ENCODE data around the gene GRIN2C.
"Not testable (repeated sequence)": the region's sequence is repeated elsewhere in the genome, so short reads cannot be mapped to it uniquely, and the experiment has no call there.

Gene GRIN2C

DNA sequence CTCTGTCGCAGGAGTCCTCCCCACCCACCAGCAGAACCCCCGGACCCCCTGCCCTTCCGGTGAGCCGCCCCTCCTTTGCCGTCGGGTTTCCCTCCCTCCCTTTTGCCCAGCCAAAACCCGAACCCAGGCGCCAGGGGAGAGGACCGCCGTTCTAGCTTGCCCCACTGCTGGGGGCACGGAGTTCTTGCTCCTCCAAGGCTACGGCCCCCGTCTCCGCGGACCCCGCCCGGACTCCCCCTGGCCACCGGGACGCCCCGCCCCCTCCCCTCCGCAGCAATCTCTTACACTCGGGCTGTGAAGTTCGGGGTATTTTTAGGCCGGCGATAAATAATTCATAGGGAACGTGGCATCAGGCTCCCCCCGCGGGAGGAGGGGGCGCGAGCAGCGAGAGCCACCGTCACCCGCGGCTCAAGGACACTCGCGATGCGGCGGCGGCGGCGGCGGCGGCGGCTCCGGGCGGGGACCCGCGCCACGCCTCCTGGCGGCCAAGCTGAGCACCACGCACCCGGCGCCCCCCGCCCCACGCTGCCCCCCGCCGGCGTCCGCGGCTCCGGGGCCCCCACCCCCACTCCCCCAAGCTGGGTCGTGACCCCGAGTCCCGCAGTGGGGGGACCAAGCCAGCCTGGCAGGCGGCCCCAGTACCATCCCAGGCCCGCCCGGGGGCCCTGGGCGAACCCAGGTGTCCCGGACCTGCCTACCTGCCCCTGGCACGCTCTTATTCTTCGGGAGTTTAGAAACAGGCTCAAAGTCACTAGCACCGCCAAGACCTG is at the start of gene GRIN2C:
Gene GRIN2C, minus strand, starts transcription at position 427 of the 770 bp plus-strand sequence. CDS start 4,793 bp downstream, outside the sequence.
- Histone ChIP-seq H3K9me3 (ENCODE audit: control insufficient read depth, insufficient read depth, low read length) (no peaks in the 10 kb centered on the region), H3K4me1 (ENCODE audit: insufficient read depth, low read length) (peaks cover 6% of the 10 kb centered on the region; the same call in 1 of the 2 replicates), H3K36me3 (ENCODE audit: insufficient read depth, low read length) (peaks cover 3% of the 10 kb centered on the region; the same call in 1 of the 2 replicates), H3K9ac (ENCODE audit: low read depth, low read length) (peak within 1 kb of the TSS; percentile 5)

DNA sequence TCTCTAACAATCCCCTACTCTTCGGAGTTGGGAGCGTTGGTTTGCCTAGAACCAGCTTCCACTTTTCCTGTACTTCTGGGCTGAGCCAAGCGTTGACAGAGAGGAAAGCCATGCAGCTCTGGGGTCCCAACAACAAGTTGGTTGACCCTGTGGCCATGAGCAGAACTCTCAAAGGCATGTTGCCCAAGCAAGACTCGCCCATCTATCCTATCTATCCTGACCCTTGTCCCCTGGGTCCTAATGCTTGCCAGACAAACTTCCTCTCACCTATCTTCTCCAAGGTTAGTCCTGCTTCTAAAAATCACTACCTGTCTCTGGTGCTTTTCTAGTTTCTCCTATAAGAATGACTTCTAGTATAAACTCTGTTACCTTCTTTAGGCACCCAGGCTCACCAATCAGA is 49.4 kb upstream of the GRIN2C start:
- H3K9me3 ChIP-seq (ENCODE audit: control insufficient read depth, insufficient read depth, low read length); H3K36me3 ChIP-seq (ENCODE audit: insufficient read depth, low read length); H3K9ac ChIP-seq (ENCODE audit: low read depth, low read length): not testable (repeated sequence)
- H3K4me1 ChIP-seq (ENCODE audit: insufficient read depth, low read length) = peaks cover 13% of the 10 kb centered on the region

DNA sequence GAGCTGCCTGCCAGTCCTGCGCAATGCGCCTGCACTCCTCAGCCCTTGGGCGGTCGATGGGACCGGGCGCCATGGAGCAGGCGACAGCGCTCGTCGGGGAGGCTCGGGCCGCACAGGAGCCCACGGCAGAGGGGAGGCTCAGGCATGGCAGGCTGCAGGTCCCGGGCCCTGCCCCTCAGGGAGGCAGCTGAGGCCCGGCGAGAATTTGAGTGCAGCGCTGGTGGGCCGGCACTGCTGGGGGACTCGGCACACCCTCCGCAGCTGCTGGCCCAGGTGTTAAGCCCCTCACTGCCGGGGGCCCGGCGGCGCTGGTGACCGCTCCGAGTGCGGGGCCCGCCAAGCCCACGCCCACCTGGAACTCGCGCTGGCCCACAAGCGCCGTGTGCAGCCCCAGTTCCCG is 47.3 kb upstream of the GRIN2C start:
- H3K9ac ChIP-seq (ENCODE audit: low read depth, low read length) = no peak overlapping the region
- H3K4me1 ChIP-seq (ENCODE audit: insufficient read depth, low read length) = peaks cover 13% of the 10 kb centered on the region
- H3K36me3 ChIP-seq (ENCODE audit: insufficient read depth, low read length) = no peaks in the 10 kb centered on the region
- H3K9me3 ChIP-seq (ENCODE audit: control insufficient read depth, insufficient read depth, low read length) = no peaks in the 10 kb centered on the region

DNA sequence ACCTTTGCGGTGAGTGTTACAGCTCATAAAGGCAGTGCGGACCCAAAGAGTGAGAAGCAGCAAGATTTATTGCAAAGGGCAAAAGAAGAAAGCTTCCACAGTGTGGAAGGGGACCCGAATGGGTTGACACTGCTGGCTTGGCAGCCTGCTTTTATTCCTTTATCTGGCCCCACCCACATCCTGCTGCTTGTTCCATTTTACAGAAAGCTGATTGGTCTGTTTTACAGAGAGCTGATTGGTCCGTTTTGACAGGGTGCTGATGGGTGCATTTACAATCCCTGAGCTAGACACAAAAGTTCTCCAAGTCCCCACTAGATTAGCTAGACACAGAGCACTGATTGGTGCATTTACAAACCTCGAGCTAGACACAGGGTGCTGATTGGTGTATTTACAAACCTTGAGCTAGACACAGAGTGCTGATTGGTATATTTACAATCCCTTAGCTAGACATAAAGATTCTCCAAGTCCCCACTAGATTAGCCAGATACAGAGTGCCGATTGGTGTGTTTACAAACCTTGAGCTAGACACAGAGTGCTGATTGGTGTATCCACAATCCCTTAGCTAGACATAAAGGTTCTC is 46.6 kb upstream of the GRIN2C start:
- H3K4me1 ChIP-seq (ENCODE audit: insufficient read depth, low read length) = peaks cover 13% of the 10 kb centered on the region
- H3K36me3 ChIP-seq (ENCODE audit: insufficient read depth, low read length); H3K9ac ChIP-seq (ENCODE audit: low read depth, low read length); H3K9me3 ChIP-seq (ENCODE audit: control insufficient read depth, insufficient read depth, low read length): not testable (repeated sequence)

DNA sequence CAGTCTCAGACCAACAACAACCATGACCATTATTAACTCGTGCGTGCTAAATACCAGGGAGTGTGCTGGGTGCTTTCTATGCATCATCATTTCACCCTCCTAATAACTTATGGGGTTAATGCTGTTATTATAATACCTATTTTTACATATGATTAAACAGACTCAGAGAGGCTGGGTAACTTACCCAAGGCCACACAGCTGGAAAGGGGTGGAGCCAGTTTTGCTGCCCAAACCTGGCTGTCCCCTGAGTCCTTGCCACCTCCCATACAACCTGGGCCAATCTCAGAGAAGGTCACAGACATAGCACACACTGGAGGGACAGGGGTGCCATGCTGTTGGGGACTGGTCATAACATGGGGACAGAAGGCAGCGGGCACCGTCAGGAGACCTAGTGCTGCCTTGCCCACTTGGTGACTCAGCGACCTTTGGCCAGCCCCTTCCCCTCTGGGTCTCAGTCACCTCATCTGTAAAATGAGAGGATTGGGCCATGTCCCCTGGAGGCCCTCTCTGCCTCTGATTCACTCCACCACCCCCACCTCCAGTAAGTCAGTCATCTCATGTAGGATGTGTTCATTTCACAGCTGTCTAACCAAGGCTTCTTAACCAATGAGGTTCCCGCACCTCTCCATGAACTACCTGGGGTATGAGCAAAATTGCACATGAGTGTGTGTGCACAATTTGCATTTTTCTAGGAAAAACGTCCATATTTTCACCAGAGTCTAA is 45.2 kb upstream of the GRIN2C start:
- no peaks in the 10 kb centered on the region for H3K36me3 ChIP-seq (ENCODE audit: insufficient read depth, low read length)
- no peaks in the 10 kb centered on the region for H3K9me3 ChIP-seq (ENCODE audit: control insufficient read depth, insufficient read depth, low read length)
- no peak overlapping the region for H3K9ac ChIP-seq (ENCODE audit: low read depth, low read length)
- peaks cover 7% of the 10 kb centered on the region for H3K4me1 ChIP-seq (ENCODE audit: insufficient read depth, low read length)

DNA sequence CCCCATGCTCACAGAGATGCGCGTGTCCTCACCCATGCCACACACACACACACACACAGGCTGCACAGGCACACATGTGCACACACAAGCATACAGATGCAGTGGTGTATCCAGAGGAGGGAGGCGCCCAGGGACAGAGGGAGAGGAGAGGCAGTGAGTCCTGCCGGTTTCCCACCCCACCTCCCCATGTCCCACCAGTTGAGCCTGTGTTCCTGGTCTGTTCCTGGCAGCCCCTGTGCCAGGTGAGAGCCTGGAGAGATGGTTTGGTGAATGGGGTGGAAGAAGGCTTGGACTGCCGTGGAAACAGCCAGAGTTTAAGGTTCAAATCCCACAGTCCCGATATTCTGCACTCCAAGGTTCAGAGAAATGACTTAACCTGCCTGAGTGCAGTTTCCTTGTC is 44.0 kb upstream of the GRIN2C start:
- H3K4me1 ChIP-seq (ENCODE audit: insufficient read depth, low read length) = peaks cover 3% of the 10 kb centered on the region
- no peaks in the 10 kb centered on the region for H3K36me3 ChIP-seq (ENCODE audit: insufficient read depth, low read length)
- H3K9me3 ChIP-seq (ENCODE audit: control insufficient read depth, insufficient read depth, low read length) = no peaks in the 10 kb centered on the region
- H3K9ac ChIP-seq (ENCODE audit: low read depth, low read length) = no peak overlapping the region

DNA sequence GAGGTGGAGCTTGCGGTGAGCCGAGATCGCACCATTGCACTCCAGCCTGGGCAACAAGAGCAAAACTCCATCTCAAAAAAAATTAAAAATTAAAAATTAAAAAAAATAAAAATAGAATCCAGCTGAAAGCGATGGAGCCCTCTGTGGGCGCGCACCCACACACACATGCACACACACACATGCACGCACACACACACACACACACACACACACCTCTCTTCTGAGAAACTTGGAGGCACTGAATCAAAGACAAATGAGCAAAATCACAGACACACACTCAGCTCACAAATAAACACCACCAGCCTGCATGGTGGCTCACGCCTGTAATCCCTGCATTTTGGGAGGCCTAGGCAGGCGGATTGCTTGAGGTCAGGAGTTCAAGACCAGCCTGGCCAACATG is 43.3 kb upstream of the GRIN2C start:
- H3K9me3 ChIP-seq (ENCODE audit: control insufficient read depth, insufficient read depth, low read length) = no peaks in the 10 kb centered on the region

DNA sequence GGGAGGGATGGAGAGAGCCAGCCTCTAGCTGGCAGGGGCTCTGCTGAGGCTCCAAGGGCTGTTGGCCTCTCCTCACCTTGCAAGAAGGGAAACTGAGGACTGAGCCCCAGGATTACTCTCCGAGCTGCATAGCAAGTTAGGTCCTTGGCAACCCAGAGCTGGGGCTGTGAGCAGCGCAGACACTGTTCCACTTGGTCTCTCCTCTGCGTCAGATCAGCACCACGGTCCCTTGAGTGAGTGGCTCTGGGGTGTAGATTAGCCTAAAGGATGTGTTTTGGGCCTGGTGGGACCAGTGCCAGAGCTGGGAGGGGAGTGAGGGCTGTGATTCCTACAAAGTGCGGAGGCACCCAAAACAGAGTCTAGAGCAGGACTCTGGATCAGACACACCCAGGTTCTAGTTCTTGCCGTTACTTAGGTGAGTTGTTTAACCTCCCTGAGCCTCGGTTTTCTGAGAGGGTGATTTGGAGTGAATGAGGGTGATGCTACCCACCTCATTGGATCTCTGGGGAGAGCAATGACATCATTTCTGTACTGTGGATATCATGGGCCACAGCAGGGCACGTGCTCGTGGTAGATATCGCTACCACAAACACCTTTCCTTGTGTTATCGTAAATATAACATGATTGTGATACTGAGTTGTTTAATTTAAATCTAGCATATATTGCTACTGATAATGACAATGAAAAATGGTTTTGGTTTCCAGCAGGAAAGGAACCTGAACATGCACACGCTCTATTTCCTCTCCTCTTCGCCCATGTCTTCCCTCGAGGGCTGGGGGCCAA is 41.9 kb upstream of the GRIN2C start:
- H3K36me3 ChIP-seq (ENCODE audit: insufficient read depth, low read length) = no peaks in the 10 kb centered on the region
- no peaks in the 10 kb centered on the region for H3K9me3 ChIP-seq (ENCODE audit: control insufficient read depth, insufficient read depth, low read length)
- H3K9ac ChIP-seq (ENCODE audit: low read depth, low read length) = no peak overlapping the region
- H3K4me1 ChIP-seq (ENCODE audit: insufficient read depth, low read length) = peaks cover 3% of the 10 kb centered on the region

More for the DNA sequence above, 43.3 kb upstream of the GRIN2C start:
- peaks cover 3% of the 10 kb centered on the region for H3K4me1 ChIP-seq (ENCODE audit: insufficient read depth, low read length)
- no peak overlapping the region for H3K9ac ChIP-seq (ENCODE audit: low read depth, low read length)
- H3K36me3 ChIP-seq (ENCODE audit: insufficient read depth, low read length) = no peaks in the 10 kb centered on the region

DNA sequence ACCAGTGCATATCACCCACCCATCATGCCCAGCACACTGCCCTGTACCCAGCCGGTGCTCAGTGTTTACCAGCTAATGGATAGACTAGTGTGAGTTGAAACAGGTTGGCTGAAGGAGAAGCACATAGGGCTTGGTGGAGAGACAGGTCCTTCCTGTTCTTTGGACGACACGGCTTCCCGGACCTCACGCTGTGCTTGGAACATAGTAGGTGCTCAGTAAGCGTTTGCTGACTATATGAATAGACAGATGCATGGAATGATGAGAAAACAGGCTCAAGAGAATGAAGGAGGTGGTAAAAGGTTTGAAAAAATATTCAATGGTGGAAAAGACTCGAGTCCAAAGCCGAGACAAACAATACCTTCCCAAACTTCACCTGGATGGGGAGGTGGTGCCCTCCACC is 40.5 kb upstream of the GRIN2C start:
- Histone ChIP-seq H3K9me3 (ENCODE audit: control insufficient read depth, insufficient read depth, low read length) (no peaks in the 10 kb centered on the region), H3K4me1 (ENCODE audit: insufficient read depth, low read length) (peaks cover 3% of the 10 kb centered on the region), H3K9ac (ENCODE audit: low read depth, low read length) (no peak overlapping the region), H3K36me3 (ENCODE audit: insufficient read depth, low read length) (no peaks in the 10 kb centered on the region)

DNA sequence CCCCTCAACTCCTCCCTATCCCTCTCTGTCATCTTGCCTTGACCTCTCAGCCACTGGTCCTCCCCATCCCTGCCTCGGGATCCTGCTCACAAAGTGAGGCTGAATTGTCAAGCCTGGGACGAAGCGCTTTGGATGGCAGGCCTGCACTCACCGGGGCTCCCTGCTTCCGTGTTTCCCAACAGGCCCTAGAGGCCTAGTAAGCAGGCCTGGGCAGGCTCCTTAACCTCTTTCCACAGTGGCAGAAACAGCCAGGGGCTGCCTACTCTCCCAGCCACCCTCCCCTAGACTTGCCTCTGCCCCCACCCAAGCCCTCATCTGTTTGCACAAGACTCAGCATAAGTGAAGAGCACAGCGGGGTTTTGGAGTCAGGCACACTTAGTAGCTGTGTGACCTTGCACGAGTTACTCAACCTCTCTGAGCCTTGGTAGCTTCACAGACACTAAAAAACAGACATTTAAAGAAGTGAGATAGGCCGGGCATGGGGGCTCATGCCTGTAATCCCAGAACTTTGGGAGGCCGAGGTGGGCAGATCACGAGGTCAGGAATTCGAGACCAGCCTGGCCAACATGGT is 38.8 kb upstream of the GRIN2C start:
- no peaks in the 10 kb centered on the region for H3K9me3 ChIP-seq (ENCODE audit: control insufficient read depth, insufficient read depth, low read length)
- H3K4me1 ChIP-seq (ENCODE audit: insufficient read depth, low read length) = 0 out of 2 replicates have a peak, but pooled peaks cover 3% of the 10 kb centered on the region
- no peaks in the 10 kb centered on the region for H3K36me3 ChIP-seq (ENCODE audit: insufficient read depth, low read length)
- H3K9ac ChIP-seq (ENCODE audit: low read depth, low read length) = no peak overlapping the region

DNA sequence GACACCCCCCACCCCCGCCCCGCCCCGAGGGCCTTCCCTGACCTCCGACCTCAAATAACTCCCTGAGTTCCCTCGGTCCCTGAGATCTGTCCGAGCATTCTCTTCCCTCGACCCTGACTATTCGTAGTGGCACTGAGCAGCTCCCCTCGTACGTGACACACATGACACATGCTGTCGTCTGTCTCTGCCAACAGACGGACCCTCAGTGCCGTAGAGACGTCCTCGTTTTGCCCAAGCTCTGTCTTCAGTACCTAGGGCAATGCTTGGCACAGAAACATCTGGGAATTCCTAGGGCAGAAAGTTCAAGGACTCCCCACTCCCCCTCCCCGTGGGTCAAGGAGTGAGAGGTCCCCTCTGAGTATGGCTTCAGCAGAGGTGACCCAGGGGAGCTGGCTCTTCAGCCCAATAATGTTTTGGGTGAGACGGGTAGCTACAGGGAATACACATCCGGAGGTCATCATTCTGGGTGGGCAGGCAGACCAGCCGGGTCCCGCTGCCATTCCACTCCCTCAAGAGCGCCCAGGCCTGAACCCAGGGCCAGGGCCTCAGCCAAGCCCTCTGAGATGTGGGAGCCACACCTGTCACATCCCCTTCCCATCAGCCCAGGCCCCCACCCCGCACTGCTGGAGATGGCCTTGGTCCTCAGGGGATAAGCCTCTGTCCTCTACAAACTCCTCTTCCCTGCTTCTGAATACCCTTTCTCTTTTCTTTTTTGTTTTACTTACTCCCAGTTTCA is 34.4 kb upstream of the GRIN2C start:
- Histone ChIP-seq H3K9ac (ENCODE audit: low read depth, low read length) (peak overlapping the region; percentile 63; the same call in 1 of the 2 replicates), H3K4me1 (ENCODE audit: insufficient read depth, low read length) (peaks cover 8% of the 10 kb centered on the region), H3K36me3 (ENCODE audit: insufficient read depth, low read length) (no peaks in the 10 kb centered on the region), H3K9me3 (ENCODE audit: control insufficient read depth, insufficient read depth, low read length) (no peaks in the 10 kb centered on the region)

DNA sequence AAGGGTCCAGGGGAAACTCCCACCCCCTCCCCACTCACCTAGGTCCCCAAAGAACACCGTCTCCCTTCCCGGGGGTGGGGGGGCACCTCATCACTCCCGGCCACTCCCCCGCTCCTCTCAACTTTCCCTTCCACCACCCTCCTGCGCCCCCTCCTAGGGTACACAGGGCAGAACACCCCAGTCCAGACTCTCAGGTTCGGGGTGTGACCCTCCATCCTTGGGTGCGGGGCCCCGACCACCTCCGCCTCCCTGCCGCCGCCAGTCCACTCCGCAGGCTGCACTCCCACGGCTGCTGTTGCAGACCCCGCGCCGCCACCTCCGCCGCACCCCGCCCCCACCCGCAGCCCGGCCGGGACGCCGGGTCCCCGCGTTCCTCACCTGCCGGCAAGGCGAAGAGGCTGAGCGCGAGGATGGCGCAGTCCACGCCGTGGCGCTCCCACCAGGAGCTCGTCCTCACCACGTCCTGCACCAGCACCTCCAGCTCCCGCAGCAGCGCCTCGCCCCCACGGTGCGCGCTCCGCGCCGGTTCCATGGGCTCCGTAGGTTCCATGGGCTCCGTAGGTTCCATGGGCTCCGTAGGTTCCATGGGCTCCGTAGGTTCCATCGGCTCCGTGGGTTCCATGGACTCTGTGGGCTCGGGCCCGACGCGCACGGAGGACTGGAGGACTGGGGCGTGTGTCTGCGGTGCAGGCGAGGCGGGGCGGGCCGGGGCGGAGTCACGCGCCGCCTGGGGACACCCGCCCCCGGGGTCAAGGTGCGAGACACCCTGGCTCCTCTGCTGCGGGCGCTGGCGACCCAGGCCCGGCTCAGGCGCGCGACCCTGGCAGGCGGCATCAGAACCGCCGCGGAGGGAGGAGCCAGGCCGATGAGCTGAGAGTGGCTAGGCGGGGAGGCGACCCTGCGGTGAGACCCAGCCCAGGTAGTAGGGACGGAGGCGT is 33.6 kb upstream of the GRIN2C start, which contains the start of gene FADS6:
Gene FADS6, minus strand, starts transcription at position 660 of the 938 bp plus-strand sequence. Its CDS starts 38 bp downstream, at position 622.
- H3K9ac ChIP-seq (ENCODE audit: low read depth, low read length) = peak within 1 kb of the TSS; percentile 63; the same call in 1 of the 2 replicates
- peaks cover 16% of the 10 kb centered on the region for H3K4me1 ChIP-seq (ENCODE audit: insufficient read depth, low read length)
- no peaks in the 10 kb centered on the region for H3K9me3 ChIP-seq (ENCODE audit: control insufficient read depth, insufficient read depth, low read length)
- H3K36me3 ChIP-seq (ENCODE audit: insufficient read depth, low read length) = no peaks in the 10 kb centered on the region

Measured in ES-I3 (cell line).